HepG2 (cell line): ENCODE results near the gene WAS. TPM values are rescaled to one million over a fixed set of nuclear protein-coding genes. Genes with fewer than 3 reads are reported as not detected.
"Not testable (repeated sequence)": the region's sequence is repeated elsewhere in the genome, so short reads cannot be mapped to it uniquely, and the experiment has no call there.

ENCODE experiments used
- ATAC-seq: fragments of 200-7000 bp; cut with Tn5 transposase; 3 replicates; pipeline ENCODE4 v1.9.1; 2020; ENCODE audit warnings: mild to moderate bottlenecking, moderate library complexity
- BruUV-seq: library from RNA; stranded (reverse); fragments of 400-500 nt; replicated peaks from 2 replicates; lab custom pipeline; 2021; lab: Mats Ljungman, UMichigan
- CTCF ChIA-PET: fragments of 300-600 bp; formaldehyde crosslinking; extraction: SDS; loops from one replicate; lab custom pipeline; 2021; ENCODE audit warnings: low total read pairs, inconsistent platforms, low intra/inter-chr PET ratio; lab: Yijun Ruan, JAX
- POLR2A ChIA-PET: fragments of 350-600 bp; sonication (Branson Sonifier 250); formaldehyde crosslinking; loops from one replicate; lab custom pipeline; 2020; ENCODE audit warnings: antibody characterized with exemption, inconsistent platforms; lab: Yijun Ruan, JAX
- DNase-seq: peaks from one replicate; pipeline ENCODE4 v3.0.0-alpha.2; 2015; ENCODE audit warnings: low spot score
- FAIRE-seq: peaks from 3 replicates; lab custom pipeline; 2011; peaks lifted over from hg19 to GRCh38; lab: Jason Lieb, UNC
- H2AFZ ChIP-seq: one replicate; pipeline ENCODE4 v1.6.1; 2011; ENCODE audit warnings: low read length, inconsistent platforms
- H3K27ac ChIP-seq: fragments of 300-600 bp; 3 replicates; pipeline ENCODE4 v1.8.0; 2011; ENCODE audit warnings: mixed run types, mild to moderate bottlenecking, mixed read lengths, low read length, inconsistent platforms; ENCODE audit not compliant: insufficient read depth; ENCODE audit errors: extremely low read length
- H3K27me3 ChIP-seq, 2 experiments: fragments of 200-600 bp in 1 of 2; 2 replicates in 1 of 2; 3 replicates in 1 of 2; pipeline versions ENCODE4 v1.6.0 to v1.8.0; 2011; ENCODE audit warnings: low read length in 2 of 2, mild to moderate bottlenecking in 2 of 2, moderate library complexity in 2 of 2, inconsistent platforms in 1 of 2; ENCODE audit not compliant: insufficient read depth in 2 of 2, control insufficient read depth in 1 of 2
- H3K36me3 ChIP-seq, 2 experiments: fragments of 200-600 bp in 1 of 2; replicated peaks in 1 of 2; 2 replicates in 1 of 2; 3 replicates in 1 of 2; pipeline versions ENCODE4 v1.5.1 to v1.8.0; 2011; ENCODE audit warnings: low read length in 2 of 2, inconsistent platforms in 1 of 2; ENCODE audit not compliant: insufficient read depth in 2 of 2, control insufficient read depth in 1 of 2
- H3K4me1 ChIP-seq: 2 replicates; pipeline ENCODE4 v1.5.1; 2012; ENCODE audit warnings: low read length, inconsistent platforms; ENCODE audit not compliant: insufficient read depth
- H3K4me2 ChIP-seq: 2 replicates; pipeline ENCODE4 v1.6.0; 2011; ENCODE audit warnings: low read depth, low read length, inconsistent platforms
- H3K4me3 ChIP-seq, 3 experiments: fragments of 200-600 bp in 1 of 3; sonication (generic), shearing (Covaris generic) in 1 of 3; replicated peaks in 1 of 3; 2 replicates each; pipeline ENCODE4 v1.5.1; 2011 to 2016; ENCODE audit warnings: low read length in 3 of 3, inconsistent platforms in 2 of 3, low read depth in 2 of 3, mild to moderate bottlenecking in 2 of 3, control low read depth in 1 of 3, mixed read lengths in 1 of 3; ENCODE audit not compliant: insufficient read depth in 1 of 3
- H3K79me2 ChIP-seq: one replicate; pipeline ENCODE4 v1.6.1; 2011; ENCODE audit warnings: low read length, inconsistent platforms; ENCODE audit not compliant: insufficient read depth
- H3K9ac ChIP-seq: 2 replicates; pipeline ENCODE4 v1.6.0; 2011; ENCODE audit warnings: mild to moderate bottlenecking, low read depth, low read length, inconsistent platforms; ENCODE audit not compliant: insufficient read depth
- H3K9me3 ChIP-seq: 2 replicates; pipeline ENCODE4 v1.5.1; 2012; ENCODE audit warnings: mild to moderate bottlenecking, low read length
- H4K20me1 ChIP-seq: 2 replicates; pipeline ENCODE4 v1.6.0; 2011; ENCODE audit warnings: inconsistent platforms, mild to moderate bottlenecking, low read length, moderate library complexity; ENCODE audit not compliant: insufficient read depth
- ARID5B ChIP-seq: IDR thresholded peaks from 2 replicates; pipeline ENCODE4 v1.4.0; 2020; ENCODE audit warnings: mild to moderate bottlenecking, missing genetic modification reagents
- ATF4 ChIP-seq, 2 experiments: fragments of 450-650 bp in 1 of 2; sonication (generic) in 1 of 2; formaldehyde crosslinking; IDR thresholded peaks; 2 replicates each; pipeline versions ENCODE4 v1.5.0 to v1.8.0; 2020 to 2022; ENCODE audit warnings: mild to moderate bottlenecking in 1 of 2, missing genetic modification reagents in 1 of 2
- FOSL1 ChIP-seq: sonication (generic); formaldehyde crosslinking; IDR thresholded peaks from 2 replicates; pipeline ENCODE4 v1.9.0; 2021; ENCODE audit warnings: missing genetic modification reagents, borderline replicate concordance
- FOSL2 ChIP-seq: sonication (generic); formaldehyde crosslinking; IDR thresholded peaks from 2 replicates; pipeline ENCODE4 v1.4.0; 2020; ENCODE audit warnings: missing genetic modification reagents
- GATAD2A ChIP-seq: IDR thresholded peaks from 2 replicates; pipeline ENCODE4 v1.6.1; 2016
- HNF4A ChIP-seq: sonication (generic); formaldehyde crosslinking; IDR thresholded peaks from 2 replicates; pipeline ENCODE4 v1.4.0; 2020; ENCODE audit warnings: missing genetic modification reagents
- JUND ChIP-seq: sonication (generic); formaldehyde crosslinking; IDR thresholded peaks from 2 replicates; pipeline ENCODE4 v1.8.0; 2022; ENCODE audit warnings: mild to moderate bottlenecking, missing genetic modification reagents
- NR2C2 ChIP-seq: sonication (generic); formaldehyde crosslinking; IDR thresholded peaks from 2 replicates; pipeline ENCODE4 v1.4.0; 2020; ENCODE audit warnings: missing genetic modification reagents, mild to moderate bottlenecking, moderate library complexity, borderline replicate concordance
- NR2F1 ChIP-seq, 2 experiments: fragments of 450-650 bp in 1 of 2; formaldehyde crosslinking in 1 of 2; IDR thresholded peaks; 2 replicates each; pipeline versions ENCODE4 v1.5.0 to v1.6.1; 2016 to 2020; ENCODE audit warnings: mild to moderate bottlenecking in 1 of 2, missing compliant biosample characterization in 1 of 2, missing genetic modification reagents in 1 of 2, moderate library complexity in 1 of 2
- NR2F6 ChIP-seq, 2 experiments: IDR thresholded peaks; 2 replicates each; pipeline ENCODE4 v1.6.1; 2016; ENCODE audit warnings: antibody characterized with exemption in 1 of 2, mild to moderate bottlenecking in 1 of 2
- PAXIP1 ChIP-seq: sonication (generic); formaldehyde crosslinking; conservative IDR thresholded peaks from 2 replicates; pipeline ENCODE4 v1.4.0; 2020; ENCODE audit warnings: mild to moderate bottlenecking, missing genetic modification reagents, moderate library complexity
- ZBTB7A ChIP-seq: sonication (generic); formaldehyde crosslinking; IDR thresholded peaks from 2 replicates; pipeline ENCODE4 v1.8.0; 2022; ENCODE audit warnings: mild to moderate bottlenecking, missing genetic modification reagents
- ZNF121 ChIP-seq: sonication (generic); formaldehyde crosslinking; IDR thresholded peaks from 2 replicates; pipeline ENCODE4 v1.5.0; 2020; ENCODE audit warnings: mild to moderate bottlenecking, missing genetic modification reagents
- ZNF362 ChIP-seq: sonication (generic); formaldehyde crosslinking; IDR thresholded peaks from 2 replicates; pipeline ENCODE4 v1.4.0; 2020; ENCODE audit warnings: missing genetic modification reagents, mild to moderate bottlenecking, borderline replicate concordance
- WGBS: methylation state at CpG from one replicate; pipeline ENCODE4 v1.1.6; 2017; ENCODE audit warnings: low lambda C conversion rate; 5-methylcytosine and 5-hydroxymethylcytosine counted together
- in situ Hi-C: cut with HindIII; loops from 2 replicates; pipeline ENCODE4 v1.10.0; 2017; ENCODE audit warnings: low pct_unique_long_range_greater_than_20kb; ENCODE audit not compliant: extremely low pct_ligation_motif_present
- intact Hi-C: fragments of 100-400 bp; cut with micrococcal nuclease; formaldehyde crosslinking; loops from one replicate; pipeline ENCODE4 v1.10.0; 2022; ENCODE audit not compliant: unreplicated experiment
- polyA plus RNA-seq, 8 experiments: library from polyadenylated mRNA; depleted of rRNA in 3 of 8; stranded (reverse) in 7 of 8; unstranded in 1 of 8; fragments of >200 nt; fragmentation: Illumina TruSeq in 4 of 8; extraction: Trizol in 4 of 8; gene quantifications; 2 replicates each; pipeline versions ENCODE4 v1.2.1 to v1.2.3, GENCODE V29; 2011 to 2016; ENCODE audit warnings: low read depth in 4 of 8, missing spikeins in 1 of 8, mixed read lengths in 1 of 8; ENCODE audit not compliant: insufficient read depth in 1 of 8
- total RNA-seq, 5 experiments: library from RNA; depleted of rRNA; stranded (reverse); fragments of >200 nt; fragmentation: Illumina TruSeq; extraction: Trizol; gene quantifications; 2 replicates each; pipeline ENCODE4 v1.2.3, GENCODE V29; 2016; ENCODE audit warnings: low read depth in 1 of 5

The WAS gene
- total and polyA plus RNA-seq, 2 of the 13 experiments (the other 11 are each of a cell fraction or from before 2014, with no cell fraction given), result 0.11 TPM; not detected in 1

GRCh38 chrX:48668187-48668586, 15.4 kb upstream of the WAS start:
- BruUV-seq, H3K79me2 ChIP-seq, H3K4me3 ChIP-seq, H4K20me1 ChIP-seq, H3K27me3 ChIP-seq, H3K27ac ChIP-seq, CTCF ChIA-PET, FAIRE-seq, DNase-seq, H3K9me3 ChIP-seq, ATAC-seq, in situ Hi-C loops, intact Hi-C loops, H3K9ac ChIP-seq, H2AFZ ChIP-seq, H3K36me3 ChIP-seq: not testable (repeated sequence)
- peaks cover 13% of the 10 kb centered on the region for H3K4me1 ChIP-seq
- POLR2A ChIA-PET, result interaction anchor here (1.0 to 1.1 kb wide), 2 partner anchors 8 to 9 kb away, joined by 3 to 7 read pairs; no protein-coding TSS in a partner anchor
- 5% methylated on average over 4 of the region's 11 CpGs for WGBS
- peak overlapping the region; percentile 18; the same call in 1 of the 2 replicates for H3K4me2 ChIP-seq
- TF ChIP-seq NR2C2 (CRISPR knock-in tag) (peak; percentile 55; the same call in 1 of the 2 replicates), FOSL2 (CRISPR knock-in tag) (peak; percentile 91), ATF4 (CRISPR knock-in tag; IDR thresholded peaks at IDR 0.05) (peak in 1 of 2 experiments; percentile 31; a peak in 1 of 4 replicates), ZNF362 (CRISPR knock-in tag) (peak; percentile 54; the same call in 1 of the 2 replicates), ZNF121 (CRISPR knock-in tag) (0 out of 2 replicates have a peak, but pooled peaks have one; percentile 59), JUND (CRISPR knock-in tag) (peak; percentile 77), GATAD2A (CRISPR knock-in tag) (0 out of 2 replicates have a peak, but pooled peaks have one; percentile 32), HNF4A (CRISPR knock-in tag) (0 out of 2 replicates have a peak, but pooled peaks have one; percentile 9), ARID5B (CRISPR knock-in tag) (0 out of 2 replicates have a peak, but pooled peaks have one; percentile 9), NR2F1 (CRISPR knock-in tag; IDR thresholded peaks at IDR 0.05) (peak; percentile 55 to 63; a peak in 3 of 4 replicates), ZBTB7A (CRISPR knock-in tag) (peak; percentile 71), NR2F6 (IDR thresholded peaks at IDR 0.05) (peak; percentile 45; the same call in 1 of the 2 replicates), NR2F6 (CRISPR knock-in tag; IDR thresholded peaks at IDR 0.05) (peak; percentile 70; the same call in 1 of the 2 replicates), FOSL1 (CRISPR knock-in tag) (peak; percentile 57; the same call in 1 of the 2 replicates), PAXIP1 (CRISPR knock-in tag) (0 out of 2 replicates have a peak, but pooled peaks have one; percentile 19)
